K562 (cell line): ENCODE results near the gene MPIG6B. TPM values are rescaled to one million over a fixed set of nuclear protein-coding genes. Genes with fewer than 3 reads are reported as not detected.

Source experiments
- ATAC-seq: fragments of 200-7000 bp; cut with Tn5 transposase; 3 replicates; pipeline ENCODE4 v1.9.1; 2020; ENCODE audit warnings: moderate library complexity
- BruUV-seq: library from RNA; stranded (reverse); fragments of 400-500 nt; replicated peaks from 2 replicates; lab custom pipeline; 2021; lab: Mats Ljungman, UMichigan
- CTCF ChIA-PET: fragments of 300-600 bp; formaldehyde crosslinking; extraction: SDS; loops from one replicate; lab custom pipeline; 2021; ENCODE audit warnings: low intra/inter-chr PET ratio; lab: Yijun Ruan, JAX
- POLR2A ChIA-PET: fragments of 300-600, 350-650 bp; sonication (Branson Sonifier 250); formaldehyde crosslinking; extraction: SDS; loops from one replicate; lab custom pipeline; 2021; ENCODE audit warnings: antibody characterized with exemption, inconsistent platforms; lab: Yijun Ruan, JAX
- DNase-seq, 4 experiments: peaks; one replicate each; pipeline versions ENCODE4 v3.0.0 to v3.0.0-alpha.2; 2011 to 2018; ENCODE audit warnings: low spot score in 3 of 4, mixed read lengths in 3 of 4; ENCODE audit errors: extremely low read depth in 1 of 4
- FAIRE-seq: peaks from 2 replicates; lab custom pipeline; 2011; peaks lifted over from hg19 to GRCh38; lab: Jason Lieb, UNC
- H2AFZ ChIP-seq: 2 replicates; pipeline ENCODE4 v1.6.0; 2011; ENCODE audit warnings: low read depth, low read length, control low read depth, inconsistent platforms
- H3K27ac ChIP-seq: fragments of 200-600 bp; 3 replicates; pipeline ENCODE4 v1.8.0; 2011; ENCODE audit warnings: low read depth, mild to moderate bottlenecking, control low read depth, inconsistent platforms, low read length, moderate library complexity, mixed read lengths; ENCODE audit errors: extremely low read depth
- H3K27me3 ChIP-seq, 2 experiments: fragments of 300-600 bp in 1 of 2; 2 replicates in 1 of 2; 3 replicates in 1 of 2; pipeline versions ENCODE4 v1.6.0 to v1.8.0; 2011; ENCODE audit warnings: inconsistent platforms in 2 of 2, low read length in 2 of 2, mild to moderate bottlenecking in 1 of 2, mixed read lengths in 1 of 2, moderate library complexity in 1 of 2; ENCODE audit not compliant: control insufficient read depth in 2 of 2, insufficient read depth in 2 of 2
- H3K36me3 ChIP-seq: fragments of 300-600 bp; 3 replicates; pipeline ENCODE4 v1.8.0; 2011; ENCODE audit warnings: mild to moderate bottlenecking, low read length, inconsistent platforms; ENCODE audit not compliant: control insufficient read depth, insufficient read depth
- H3K4me1 ChIP-seq, 2 experiments: fragments of 200-600 bp in 1 of 2; replicated peaks in 1 of 2; 2 replicates in 1 of 2; 3 replicates in 1 of 2; pipeline versions ENCODE4 v1.5.1 to v1.8.0; 2011; ENCODE audit warnings: inconsistent platforms in 2 of 2, low read length in 2 of 2, mild to moderate bottlenecking in 1 of 2, mixed read lengths in 1 of 2, moderate library complexity in 1 of 2; ENCODE audit not compliant: control insufficient read depth in 2 of 2, insufficient read depth in 2 of 2
- H3K4me2 ChIP-seq: 2 replicates; pipeline ENCODE4 v1.6.1; 2011; ENCODE audit warnings: low read length, control low read depth, inconsistent platforms, mixed read lengths; ENCODE audit not compliant: insufficient read depth
- H3K4me3 ChIP-seq: fragments of 200-600 bp; sonication (generic), shearing (Covaris generic); 2 replicates; pipeline ENCODE4 v1.5.1; 2016; ENCODE audit warnings: control low read depth, inconsistent platforms
- H3K79me2 ChIP-seq: fragments of 200-600 bp; 3 replicates; pipeline ENCODE4 v1.8.0; 2011; ENCODE audit warnings: low read length, inconsistent platforms; ENCODE audit not compliant: control insufficient read depth, insufficient read depth
- H3K9ac ChIP-seq, 2 experiments: 2 replicates each; pipeline versions ENCODE4 v1.6.0 to v1.6.1; 2011; ENCODE audit warnings: low read depth in 2 of 2, low read length in 2 of 2, control low read depth in 1 of 2, inconsistent platforms in 1 of 2, mild to moderate bottlenecking in 1 of 2, mixed read lengths in 1 of 2; ENCODE audit not compliant: insufficient read depth in 1 of 2
- H3K9me1 ChIP-seq: one replicate; pipeline ENCODE4 v1.6.0; 2011; ENCODE audit warnings: inconsistent platforms, mild to moderate bottlenecking, low read length, moderate library complexity; ENCODE audit not compliant: control insufficient read depth, insufficient read depth
- H3K9me3 ChIP-seq: replicated peaks from 2 replicates; pipeline ENCODE4 v1.5.1; 2011; ENCODE audit warnings: low read depth, low read length, inconsistent platforms; ENCODE audit not compliant: control insufficient read depth, insufficient read depth
- H4K20me1 ChIP-seq: replicated peaks from 2 replicates; pipeline ENCODE4 v1.6.1; 2011; ENCODE audit warnings: low read length, inconsistent platforms, mixed read lengths; ENCODE audit not compliant: control insufficient read depth, insufficient read depth
- CCAR2 ChIP-seq: fragments of 200-400 bp; formaldehyde crosslinking; IDR thresholded peaks from 2 replicates; pipeline ENCODE4 v1.6.1; 2017; ENCODE audit warnings: mild to moderate bottlenecking, low read depth, low read length
- CHD1 ChIP-seq: fragments of 200-600 bp; sonication (generic); IDR thresholded peaks from one replicate; pipeline ENCODE4 v1.6.1; 2012; ENCODE audit warnings: mild to moderate bottlenecking, moderate library complexity, low read length, inconsistent platforms
- FOXJ2 ChIP-seq: fragments of 200-800 bp; sonication (Bioruptor generic); IDR thresholded peaks from 2 replicates; pipeline ENCODE4 v1.6.1; 2016; ENCODE audit warnings: missing genetic modification characterization, missing compliant biosample characterization
- ILK ChIP-seq: fragments of 450-650 bp; IDR thresholded peaks from 2 replicates; pipeline ENCODE4 v1.6.1; 2016; ENCODE audit warnings: missing genetic modification characterization, low read depth, mild to moderate bottlenecking, missing compliant biosample characterization, moderate library complexity, borderline replicate concordance
- KLF10 ChIP-seq: fragments of 250-450 bp; sonication (Bioruptor Pico); IDR thresholded peaks from 2 replicates; pipeline ENCODE4 v1.6.1; 2021; ENCODE audit warnings: matching md5 sums
- NCOA1 ChIP-seq: fragments of 450-650 bp; IDR thresholded peaks from 2 replicates; pipeline ENCODE4 v1.6.1; 2016; ENCODE audit warnings: low read depth
- NCOA2 ChIP-seq, 2 experiments: fragments of 450-650 bp; IDR thresholded peaks; 2 replicates each; pipeline ENCODE4 v1.6.1; 2018; ENCODE audit warnings: mild to moderate bottlenecking in 2 of 2, moderate library complexity in 1 of 2; ENCODE audit not compliant: partially characterized antibody in 2 of 2
- SAFB ChIP-seq: fragments of 200-400 bp; formaldehyde crosslinking; IDR thresholded peaks from 2 replicates; pipeline ENCODE4 v1.6.1; 2017; ENCODE audit warnings: low read depth, low read length, borderline replicate concordance
- SP2 ChIP-seq: IDR thresholded peaks from 2 replicates; pipeline ENCODE4 v1.6.1; 2011; ENCODE audit warnings: mild to moderate bottlenecking, low read depth, low read length, moderate library complexity; ENCODE audit not compliant: poor library complexity, severe bottlenecking; ENCODE audit errors: extremely low read depth
- TAL1 ChIP-seq: fragments of 450-650 bp; IDR thresholded peaks from 2 replicates; pipeline ENCODE4 v1.6.1; 2016; ENCODE audit warnings: mild to moderate bottlenecking
- ZKSCAN3 ChIP-seq: fragments of 250-450 bp; sonication (Bioruptor Pico); IDR thresholded peaks from 2 replicates; pipeline ENCODE4 v1.4.0; 2020
- ZNF212 ChIP-seq: fragments of 450-650 bp; formaldehyde crosslinking; IDR thresholded peaks from 2 replicates; pipeline ENCODE4 v1.4.0; 2020; ENCODE audit warnings: mild to moderate bottlenecking
- ZNF584 ChIP-seq: fragments of 200-800 bp; sonication (Bioruptor generic); IDR thresholded peaks from 2 replicates; pipeline ENCODE4 v1.6.1; 2016; ENCODE audit warnings: low read depth, mild to moderate bottlenecking, missing genetic modification characterization, missing compliant biosample characterization
- ZNF707 ChIP-seq: fragments of 250-450 bp; sonication (Bioruptor Pico); conservative IDR thresholded peaks from 2 replicates; pipeline ENCODE4 v1.8.0; 2022; ENCODE audit warnings: inconsistent platforms, mild to moderate bottlenecking, moderate library complexity
- WGBS: fragments of 100-300 bp; shearing (Covaris generic); methylation state at CpG from one replicate; pipeline ENCODE4 v1.1.6; 2016; ENCODE audit warnings: low coverage, mixed read lengths; ENCODE audit not compliant: insufficient coverage; ENCODE audit errors: missing lambda C conversion rate; 5-methylcytosine and 5-hydroxymethylcytosine counted together
- in situ Hi-C: fragments of 300-500 bp; cut with MboI; formaldehyde crosslinking; loops from 4 replicates; pipeline ENCODE4 v1.15.0; 2018; ENCODE audit warnings: inconsistent platforms, mixed read lengths
- intact Hi-C: fragments of 100-400 bp; cut with micrococcal nuclease; formaldehyde crosslinking; loops from 2 replicates; pipeline ENCODE4 v1.14.2; 2022
- polyA plus RNA-seq, 8 experiments: library from polyadenylated mRNA; depleted of rRNA in 4 of 8; stranded (reverse) in 5 of 8; unstranded in 3 of 8; fragments of >200 nt; fragmentation: Nextera tagmentation in 2 of 8; fragmentation: Illumina TruSeq in 1 of 8; extraction: Ambion mirVana in 2 of 8; extraction: Trizol in 1 of 8; gene quantifications; 2 replicates each; pipeline versions ENCODE4 v1.2.1 to v1.2.3, GENCODE V29; 2011 to 2014; ENCODE audit warnings: inconsistent platforms in 1 of 8, missing spikeins in 1 of 8
- total RNA-seq, 7 experiments: library from RNA; depleted of rRNA in 6 of 7; stranded (reverse); fragments of >200 nt in 6 of 7; fragmentation: Illumina TruSeq in 2 of 7; extraction: Trizol in 2 of 7; gene quantifications; 2 replicates each; pipeline versions ENCODE4 v1.2.1 to v1.2.3, GENCODE V29; 2011 to 2021; ENCODE audit warnings: low replicate concordance in 1 of 7
- TF ChIP-seq, protein P1 (sequence below): sonication (generic); formaldehyde crosslinking; IDR thresholded peaks from 2 replicates; pipeline ENCODE4 v1.8.0; 2022; ENCODE audit warnings: mild to moderate bottlenecking, low read depth, missing genetic modification reagents
- TF ChIP-seq, protein P2 (sequence below): fragments of 450-650 bp; IDR thresholded peaks from 2 replicates; pipeline ENCODE4 v1.6.1; 2016; ENCODE audit warnings: low read depth, mild to moderate bottlenecking, moderate library complexity
- TF ChIP-seq, protein P3 (sequence below): IDR thresholded peaks from 2 replicates; pipeline ENCODE4 v1.6.1; 2016; ENCODE audit warnings: missing genetic modification characterization, missing compliant biosample characterization

Gene MPIG6B
- total and polyA plus RNA-seq, 9 of the 15 experiments (the other 6 are each of a cell fraction or from before 2014, with no cell fraction given), result 0.11 to 1.2 (median 0.28) TPM; not detected in 1

- FAIRE-seq (peak; percentile 99), DNase-seq (peak; percentile 72 to 98 (median 83)), ATAC-seq (peak; percentile 42)
- Histone ChIP-seq H3K4me1 (peaks cover 53 to 64% of the 10 kb centered on the region in 2 experiments), H3K36me3 (peaks cover 50% of the 10 kb centered on the region), H3K79me2 (peaks cover 85% of the 10 kb centered on the region), H3K4me3 (peak overlapping the region; percentile 28), H3K9me1 (no peaks in the 10 kb centered on the region), H3K27me3 (no peaks in the 10 kb centered on the region), H3K9me3 (no peaks in the 10 kb centered on the region), H2AFZ (peak overlapping the region; percentile 73), H3K9ac (peak overlapping the region; percentile 86 to 99; a peak in 3 of 4 replicates), H4K20me1 (peaks cover 24% of the 10 kb centered on the region), H3K4me2 (peak overlapping the region; percentile 85), H3K27ac (peak overlapping the region; percentile 95)
- 4% methylated on average over 6 of the region's 6 CpGs for WGBS
- in situ Hi-C loops, result no loop called here
- POLR2A ChIA-PET, result interaction anchor here (0.6 to 13.1 kb wide), 37 partner anchors 12 to 1234 kb away, joined by 3 to 236 read pairs (median 5); partner anchors contain the start of genes ABHD16A, BAG6, C6orf47 and CSNK2B
- intact Hi-C loops, result loop anchor here (1.0 to 10.0 kb wide), 5 partner anchors 58 to 391 kb away; partner anchors contain the start of genes ATF6B, DXO and HSPA1B
- TSS peak; percentile 33 for BruUV-seq
- CTCF ChIA-PET, result no interaction called here
- TF ChIP-seq CHD1, result no peak
- TF ChIP-seq KLF10 (CRISPR knock-in tag), result 0 out of 2 replicates have a peak, but pooled peaks have one; percentile 61
- TF ChIP-seq SAFB, result no peak
- TF ChIP-seq, protein P1, sequence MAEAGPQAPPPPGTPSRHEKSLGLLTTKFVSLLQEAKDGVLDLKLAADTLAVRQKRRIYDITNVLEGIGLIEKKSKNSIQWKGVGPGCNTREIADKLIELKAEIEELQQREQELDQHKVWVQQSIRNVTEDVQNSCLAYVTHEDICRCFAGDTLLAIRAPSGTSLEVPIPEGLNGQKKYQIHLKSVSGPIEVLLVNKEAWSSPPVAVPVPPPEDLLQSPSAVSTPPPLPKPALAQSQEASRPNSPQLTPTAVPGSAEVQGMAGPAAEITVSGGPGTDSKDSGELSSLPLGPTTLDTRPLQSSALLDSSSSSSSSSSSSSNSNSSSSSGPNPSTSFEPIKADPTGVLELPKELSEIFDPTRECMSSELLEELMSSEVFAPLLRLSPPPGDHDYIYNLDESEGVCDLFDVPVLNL (CRISPR knock-in tag), result no peak
- TF ChIP-seq SP2, result no peak
- TF ChIP-seq ZNF212 (CRISPR knock-in tag), result 0 out of 2 replicates have a peak, but pooled peaks have one; percentile 9
- no peak for TF ChIP-seq TAL1
- TF ChIP-seq ZNF584, result no peak
- TF ChIP-seq ZKSCAN3 (CRISPR knock-in tag), result no peak
- peak; percentile 41; the same call in 1 of the 2 replicates for TF ChIP-seq ZNF707 (CRISPR knock-in tag)
- TF ChIP-seq NCOA1, result no peak
- TF ChIP-seq ILK (tag), result no peak
- TF ChIP-seq, protein P2, sequence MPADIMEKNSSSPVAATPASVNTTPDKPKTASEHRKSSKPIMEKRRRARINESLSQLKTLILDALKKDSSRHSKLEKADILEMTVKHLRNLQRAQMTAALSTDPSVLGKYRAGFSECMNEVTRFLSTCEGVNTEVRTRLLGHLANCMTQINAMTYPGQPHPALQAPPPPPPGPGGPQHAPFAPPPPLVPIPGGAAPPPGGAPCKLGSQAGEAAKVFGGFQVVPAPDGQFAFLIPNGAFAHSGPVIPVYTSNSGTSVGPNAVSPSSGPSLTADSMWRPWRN, result no peak
- TF ChIP-seq NCOA2 (IDR thresholded peaks at IDR 0.05; ENCODE audit: partially characterized antibody in 2 of 2), result no peak
- TF ChIP-seq FOXJ2 (tag), result no peak
- TF ChIP-seq, protein P3, sequence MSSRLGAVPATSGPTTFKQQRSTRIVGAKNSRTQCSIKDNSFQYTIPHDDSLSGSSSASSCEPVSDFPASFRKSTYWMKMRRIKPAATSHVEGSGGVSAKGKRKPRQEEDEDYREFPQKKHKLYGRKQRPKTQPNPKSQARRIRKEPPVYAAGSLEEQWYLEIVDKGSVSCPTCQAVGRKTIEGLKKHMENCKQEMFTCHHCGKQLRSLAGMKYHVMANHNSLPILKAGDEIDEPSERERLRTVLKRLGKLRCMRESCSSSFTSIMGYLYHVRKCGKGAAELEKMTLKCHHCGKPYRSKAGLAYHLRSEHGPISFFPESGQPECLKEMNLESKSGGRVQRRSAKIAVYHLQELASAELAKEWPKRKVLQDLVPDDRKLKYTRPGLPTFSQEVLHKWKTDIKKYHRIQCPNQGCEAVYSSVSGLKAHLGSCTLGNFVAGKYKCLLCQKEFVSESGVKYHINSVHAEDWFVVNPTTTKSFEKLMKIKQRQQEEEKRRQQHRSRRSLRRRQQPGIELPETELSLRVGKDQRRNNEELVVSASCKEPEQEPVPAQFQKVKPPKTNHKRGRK, result no peak
- no peak for TF ChIP-seq CCAR2
Observed at GRCh38 chr6:31737991-31738979, 15.1 kb downstream of the MPIG6B start.
